Measurements from ENCODE around the gene COBL.

GRCh38 chr7:51182636-51183166 is 133.9 kb downstream of the COBL start:
- TF ChIP-seq EZH2 (IDR thresholded peaks at IDR 0.05; ENCODE audit: low read length), result no peak
- TF ChIP-seq, protein P1, sequence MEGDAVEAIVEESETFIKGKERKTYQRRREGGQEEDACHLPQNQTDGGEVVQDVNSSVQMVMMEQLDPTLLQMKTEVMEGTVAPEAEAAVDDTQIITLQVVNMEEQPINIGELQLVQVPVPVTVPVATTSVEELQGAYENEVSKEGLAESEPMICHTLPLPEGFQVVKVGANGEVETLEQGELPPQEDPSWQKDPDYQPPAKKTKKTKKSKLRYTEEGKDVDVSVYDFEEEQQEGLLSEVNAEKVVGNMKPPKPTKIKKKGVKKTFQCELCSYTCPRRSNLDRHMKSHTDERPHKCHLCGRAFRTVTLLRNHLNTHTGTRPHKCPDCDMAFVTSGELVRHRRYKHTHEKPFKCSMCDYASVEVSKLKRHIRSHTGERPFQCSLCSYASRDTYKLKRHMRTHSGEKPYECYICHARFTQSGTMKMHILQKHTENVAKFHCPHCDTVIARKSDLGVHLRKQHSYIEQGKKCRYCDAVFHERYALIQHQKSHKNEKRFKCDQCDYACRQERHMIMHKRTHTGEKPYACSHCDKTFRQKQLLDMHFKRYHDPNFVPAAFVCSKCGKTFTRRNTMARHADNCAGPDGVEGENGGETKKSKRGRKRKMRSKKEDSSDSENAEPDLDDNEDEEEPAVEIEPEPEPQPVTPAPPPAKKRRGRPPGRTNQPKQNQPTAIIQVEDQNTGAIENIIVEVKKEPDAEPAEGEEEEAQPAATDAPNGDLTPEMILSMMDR (optimal IDR thresholded peaks at IDR 0.05 in 1 of 3, IDR thresholded peaks at IDR 0.05 in 1 of 3, conservative IDR thresholded peaks at IDR 0.05 in 1 of 3; ENCODE audit: extremely low read depth in 1 of 3, insufficient read depth in 2 of 3, low read length in 3 of 3), result no peak
